SKM-1 (cell line): Measurements from ENCODE around the gene SLC22A23.

Experiments used
- DNase-seq: peaks from one replicate; lab custom pipeline; 2025; ENCODE audit not compliant: unreplicated experiment; lab: John Stamatoyannopoulos, UW

The SLC22A23 gene

GRCh38 chr6:3337521-3338350, 119.1 kb downstream of the SLC22A23 start:
- DNase-seq, result no peak

- DNase-seq, result no peak
Observed at GRCh38 chr6:3336859-3337515, 119.9 kb downstream of the SLC22A23 start.

- DNase-seq, result no peak
Observed at GRCh38 chr6:3336066-3336786, 120.6 kb downstream of the SLC22A23 start.

- no peak for DNase-seq
Observed at GRCh38 chr6:3335169-3335568, 121.7 kb downstream of the SLC22A23 start.

DNA sequence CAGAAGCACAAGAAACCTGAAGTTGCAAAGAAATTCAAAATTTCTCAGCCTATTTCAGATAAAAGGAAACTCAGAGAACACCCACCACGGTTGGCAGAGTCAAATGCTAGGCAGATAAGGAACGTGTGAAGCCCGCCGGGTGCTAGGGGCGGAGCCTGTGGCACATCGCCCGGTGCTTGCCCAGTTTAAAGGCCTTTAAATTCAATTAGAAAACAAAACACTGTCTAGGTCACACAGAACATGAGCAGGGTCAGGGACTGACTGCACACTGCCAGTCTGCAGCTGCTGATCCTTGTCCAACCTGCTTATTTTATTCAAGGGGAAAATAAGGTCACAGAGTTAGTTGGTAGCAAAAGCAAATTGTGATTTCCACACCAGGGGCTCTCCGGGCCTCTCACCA, 122.3 kb downstream of the SLC22A23 start:
- DNase-seq, result no peak

DNA sequence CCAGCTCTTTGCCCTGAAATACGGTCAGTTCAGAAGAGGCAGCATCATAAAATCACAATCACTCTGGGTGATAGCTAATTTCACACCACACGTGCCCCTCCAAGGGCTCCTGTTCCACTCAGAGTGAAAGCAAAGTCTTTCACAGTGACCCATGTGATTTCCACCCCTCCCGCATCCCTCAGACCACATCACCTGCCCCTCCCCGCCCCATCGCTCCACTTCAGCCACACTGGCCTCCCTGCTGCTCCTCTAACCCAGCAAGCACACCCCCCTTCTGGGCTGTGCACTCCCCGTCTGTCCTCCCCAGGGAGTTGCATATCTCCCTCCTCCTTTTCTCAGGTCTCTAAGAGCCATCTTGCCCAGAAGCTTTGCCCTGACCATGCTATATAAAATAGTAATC, 123.6 kb downstream of the SLC22A23 start:
- DNase-seq, result no peak

GRCh38 chr6:3331971-3332370, 124.9 kb downstream of the SLC22A23 start:
- DNase-seq, result no peak

GRCh38 chr6:3331494-3331893, 125.4 kb downstream of the SLC22A23 start:
- no peak for DNase-seq

- no peak for DNase-seq
Observed at GRCh38 chr6:3330199-3330598, 126.7 kb downstream of the SLC22A23 start.

DNA sequence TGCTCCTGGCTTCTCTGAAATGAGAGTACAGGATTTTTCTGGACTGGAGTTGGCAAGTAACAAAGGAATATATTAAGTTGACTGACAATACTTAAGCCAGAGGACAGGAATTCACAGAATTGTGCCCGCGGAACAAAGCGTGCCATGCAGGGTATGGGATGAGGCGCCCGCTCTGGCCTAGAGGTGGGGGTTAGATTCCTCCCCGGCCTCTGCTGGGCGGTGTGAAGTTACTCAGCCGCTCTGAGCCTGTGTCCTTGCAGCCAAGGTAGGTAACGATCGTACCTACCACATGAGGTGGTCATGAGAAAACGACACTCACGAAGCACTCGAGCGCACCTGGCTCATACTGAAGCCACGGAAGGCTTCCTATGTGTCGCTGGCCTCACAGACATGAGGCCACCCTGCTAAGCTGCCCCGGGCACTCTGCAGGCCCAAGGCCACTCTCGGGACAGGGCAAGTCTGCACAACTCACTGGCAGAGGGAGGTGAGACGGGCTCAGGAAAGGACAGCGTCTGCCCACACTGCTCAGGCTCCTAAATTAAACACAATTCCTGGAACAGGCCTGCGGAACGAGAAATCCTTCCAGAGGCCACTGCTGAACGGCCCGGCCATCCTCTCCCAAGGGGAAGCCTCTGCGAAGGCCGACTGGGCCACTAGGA, 127.3 kb downstream of the SLC22A23 start:
- DNase-seq, result no peak

GRCh38 chr6:3328796-3329195, 128.1 kb downstream of the SLC22A23 start:
- DNase-seq, result no peak

DNA sequence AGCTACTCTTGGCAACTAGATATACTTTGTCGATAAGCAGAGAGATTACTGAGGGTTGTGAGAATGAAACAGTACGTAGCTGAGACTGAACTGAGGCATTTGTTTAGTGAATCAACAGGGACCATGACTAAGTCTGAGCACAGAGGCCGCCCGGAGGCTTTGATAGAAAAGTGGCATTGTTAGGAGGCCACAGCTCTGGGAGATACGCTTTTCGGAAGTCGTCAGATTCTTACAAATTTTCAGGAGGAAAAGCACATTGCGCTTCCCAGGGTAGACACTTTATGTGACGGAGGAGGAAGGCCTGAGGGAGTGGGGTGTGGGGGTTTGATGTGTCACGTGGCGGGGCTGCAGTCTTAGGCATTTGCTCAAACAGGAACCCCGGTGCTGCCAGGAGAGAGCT, 128.7 kb downstream of the SLC22A23 start:
- no peak for DNase-seq

DNA sequence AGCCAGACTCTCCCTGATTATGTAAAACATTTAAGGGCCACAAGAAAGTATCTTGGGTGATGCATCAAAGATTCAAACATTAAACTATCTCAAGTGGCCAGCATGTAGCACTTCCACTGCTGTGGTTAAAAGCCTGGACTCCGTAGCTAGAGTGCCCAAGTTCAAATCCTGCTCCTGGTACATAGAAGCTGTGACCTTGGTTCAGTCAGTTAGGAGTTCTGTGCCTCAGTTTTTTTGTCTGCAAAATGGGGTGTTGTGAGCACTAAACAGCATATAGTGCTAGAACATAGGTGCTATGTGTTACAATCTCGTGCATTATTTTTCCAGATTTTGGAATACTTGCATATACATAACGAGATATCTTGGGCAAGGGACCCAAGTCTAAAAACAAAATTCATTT, 129.4 kb downstream of the SLC22A23 start:
- DNase-seq, result no peak

DNA sequence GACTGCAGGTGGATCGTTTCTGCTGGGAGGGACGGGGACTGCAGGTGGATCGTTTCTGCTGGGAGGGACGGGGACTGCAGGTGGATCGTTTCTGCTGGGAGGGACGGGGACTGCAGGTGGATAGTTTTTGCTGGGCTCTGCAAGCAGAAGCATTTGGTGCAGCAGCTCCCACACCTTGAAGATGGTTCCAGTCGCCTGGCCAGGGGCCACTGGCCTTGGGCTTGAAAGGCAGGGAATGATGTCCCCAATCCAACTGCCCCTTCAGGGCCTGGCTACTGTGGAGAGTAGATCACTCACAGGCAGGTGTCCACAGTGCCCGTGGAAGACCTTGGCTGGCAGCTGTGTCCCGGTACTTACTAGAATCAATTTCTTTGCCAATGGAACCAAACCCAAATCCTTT, 129.9 kb downstream of the SLC22A23 start:
- DNase-seq, result no peak

DNA sequence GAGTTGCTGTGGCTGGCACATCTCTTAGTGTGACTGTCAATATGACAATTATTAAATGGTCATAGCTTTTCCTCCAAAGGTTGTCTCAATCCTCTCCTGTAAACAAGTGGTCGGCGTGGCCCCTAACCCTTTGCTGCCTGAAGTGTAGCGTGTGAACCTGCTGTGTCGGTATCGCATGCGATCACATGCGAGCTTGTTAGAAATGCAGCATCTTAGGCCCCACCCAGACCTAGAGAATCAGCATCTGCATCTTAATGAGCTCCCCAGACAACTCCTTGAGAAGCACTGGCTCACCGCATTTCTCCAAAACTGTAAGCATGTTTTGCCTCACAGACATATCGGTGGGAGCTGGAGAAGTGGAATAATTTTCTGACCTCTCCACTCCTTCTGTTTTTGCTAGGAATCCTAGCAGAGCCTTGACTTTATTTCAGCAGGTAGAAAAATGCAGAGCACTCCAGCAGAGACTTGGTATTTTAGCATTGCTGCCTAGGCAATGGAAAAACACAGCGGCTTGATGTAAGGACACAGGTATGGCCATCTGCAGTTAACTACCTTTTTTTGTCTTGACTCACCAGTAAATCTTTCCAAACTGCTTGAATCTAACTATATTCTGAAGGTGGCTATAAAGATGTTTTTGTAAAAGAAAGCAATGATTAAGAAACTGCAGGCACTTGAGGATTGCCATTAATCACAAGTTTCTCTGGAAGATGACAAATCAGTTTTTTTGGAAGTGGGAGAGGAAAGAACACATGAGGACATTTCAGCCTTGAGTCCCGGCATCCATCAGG, 130.5 kb downstream of the SLC22A23 start:
- no peak for DNase-seq

GRCh38 chr6:3325210-3325609, 131.6 kb downstream of the SLC22A23 start:
- no peak for DNase-seq

DNA sequence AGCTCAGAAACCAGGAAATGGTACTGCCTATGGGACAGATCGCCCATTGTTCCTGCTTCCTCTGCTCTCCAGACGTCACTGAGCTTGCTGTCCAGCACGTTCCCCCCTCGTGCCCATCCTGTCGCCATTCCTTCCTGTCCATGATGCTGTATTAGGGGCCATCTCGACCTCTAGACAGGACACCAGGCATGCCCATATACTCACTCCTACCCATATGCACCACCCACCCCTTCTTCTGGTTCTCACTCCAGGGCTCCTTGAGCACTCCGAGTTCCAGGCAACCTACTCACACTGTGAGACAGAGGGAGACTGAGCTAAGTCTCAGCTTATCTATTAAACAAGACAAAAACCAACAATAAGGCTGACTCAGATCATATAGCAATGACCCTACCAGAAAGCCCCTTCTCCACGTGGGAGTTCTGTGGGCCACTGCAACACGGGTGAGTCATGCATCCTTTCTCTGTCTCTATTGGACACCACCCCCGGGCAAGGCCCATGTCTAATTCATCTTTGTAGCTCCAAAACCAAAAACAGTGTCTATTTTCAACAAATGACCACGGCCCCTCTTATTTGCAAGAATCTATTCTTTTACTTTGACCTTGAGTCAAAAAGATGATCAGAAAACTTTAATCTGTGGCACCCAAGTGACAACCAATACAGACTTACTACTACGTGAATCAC, 132.4 kb downstream of the SLC22A23 start:
- no peak for DNase-seq

DNA sequence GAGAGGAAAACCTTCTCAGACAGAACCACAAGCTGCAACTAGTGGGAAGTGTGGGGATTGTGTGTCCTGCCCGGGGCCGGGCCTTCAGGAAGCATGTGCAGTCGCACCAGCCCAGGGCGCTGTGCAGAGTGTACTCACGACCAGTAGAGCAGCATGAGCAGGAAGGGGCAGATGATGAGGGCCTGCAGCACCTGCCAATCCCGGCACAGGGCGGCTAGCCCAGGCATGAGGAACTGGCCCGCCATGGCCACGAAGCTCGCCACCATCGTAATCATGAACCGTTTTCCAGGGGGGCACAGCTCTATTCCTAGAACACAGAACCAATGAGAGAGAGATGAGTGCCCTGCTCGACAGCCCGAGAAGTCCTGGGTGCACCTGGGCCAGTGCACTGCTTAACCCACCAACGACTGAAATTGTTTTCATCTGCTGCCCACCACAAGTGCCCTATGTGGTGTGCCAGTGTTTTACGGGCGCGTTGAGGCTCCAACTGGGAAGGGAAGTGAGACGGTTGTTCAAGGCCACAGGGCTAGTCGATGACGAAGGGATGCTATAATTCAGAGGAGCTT, 133.1 kb downstream of the SLC22A23 start:
- no peak for DNase-seq

- no peak for DNase-seq
Observed at GRCh38 chr6:3323148-3323547, 133.7 kb downstream of the SLC22A23 start.
